Measurements from ENCODE around the gene KRTAP19-2.

DNA sequence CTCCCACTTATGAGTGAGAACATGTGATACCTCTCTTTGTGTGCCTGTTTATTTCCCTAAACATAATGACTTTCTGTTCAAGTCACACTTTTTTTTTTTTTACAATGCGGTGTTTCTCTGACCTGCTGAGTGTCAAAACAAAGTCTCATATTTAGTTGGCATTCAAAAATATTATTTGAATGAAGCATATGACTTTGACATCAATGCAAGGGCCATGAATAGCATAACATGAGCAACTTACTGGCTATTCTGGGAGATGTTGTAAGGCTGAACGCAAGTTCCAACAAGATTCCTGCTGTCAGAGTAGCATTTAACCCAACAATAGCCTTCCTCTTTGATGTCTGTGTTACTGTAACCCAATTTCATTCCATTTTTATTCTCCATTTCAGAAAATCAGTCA lies 5.1 kb downstream of the KRTAP19-2 start:
- TF ChIP-seq, protein P1, sequence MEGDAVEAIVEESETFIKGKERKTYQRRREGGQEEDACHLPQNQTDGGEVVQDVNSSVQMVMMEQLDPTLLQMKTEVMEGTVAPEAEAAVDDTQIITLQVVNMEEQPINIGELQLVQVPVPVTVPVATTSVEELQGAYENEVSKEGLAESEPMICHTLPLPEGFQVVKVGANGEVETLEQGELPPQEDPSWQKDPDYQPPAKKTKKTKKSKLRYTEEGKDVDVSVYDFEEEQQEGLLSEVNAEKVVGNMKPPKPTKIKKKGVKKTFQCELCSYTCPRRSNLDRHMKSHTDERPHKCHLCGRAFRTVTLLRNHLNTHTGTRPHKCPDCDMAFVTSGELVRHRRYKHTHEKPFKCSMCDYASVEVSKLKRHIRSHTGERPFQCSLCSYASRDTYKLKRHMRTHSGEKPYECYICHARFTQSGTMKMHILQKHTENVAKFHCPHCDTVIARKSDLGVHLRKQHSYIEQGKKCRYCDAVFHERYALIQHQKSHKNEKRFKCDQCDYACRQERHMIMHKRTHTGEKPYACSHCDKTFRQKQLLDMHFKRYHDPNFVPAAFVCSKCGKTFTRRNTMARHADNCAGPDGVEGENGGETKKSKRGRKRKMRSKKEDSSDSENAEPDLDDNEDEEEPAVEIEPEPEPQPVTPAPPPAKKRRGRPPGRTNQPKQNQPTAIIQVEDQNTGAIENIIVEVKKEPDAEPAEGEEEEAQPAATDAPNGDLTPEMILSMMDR (IDR thresholded peaks at IDR 0.05; ENCODE audit: low read depth, low read length, missing input control) = no peak
- TF ChIP-seq RXRA (IDR thresholded peaks at IDR 0.05) (no peak), HNF4A (conservative IDR thresholded peaks at IDR 0.05) (no peak), GABPA (IDR thresholded peaks at IDR 0.05 in 1 of 2, conservative IDR thresholded peaks at IDR 0.05 in 1 of 2) (no peak), TAF1 (conservative IDR thresholded peaks at IDR 0.05) (no peak)
- TF ChIP-seq, protein P2, sequence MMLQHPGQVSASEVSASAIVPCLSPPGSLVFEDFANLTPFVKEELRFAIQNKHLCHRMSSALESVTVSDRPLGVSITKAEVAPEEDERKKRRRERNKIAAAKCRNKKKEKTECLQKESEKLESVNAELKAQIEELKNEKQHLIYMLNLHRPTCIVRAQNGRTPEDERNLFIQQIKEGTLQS (IDR thresholded peaks at IDR 0.05) = no peak
- TF ChIP-seq, protein P3, sequence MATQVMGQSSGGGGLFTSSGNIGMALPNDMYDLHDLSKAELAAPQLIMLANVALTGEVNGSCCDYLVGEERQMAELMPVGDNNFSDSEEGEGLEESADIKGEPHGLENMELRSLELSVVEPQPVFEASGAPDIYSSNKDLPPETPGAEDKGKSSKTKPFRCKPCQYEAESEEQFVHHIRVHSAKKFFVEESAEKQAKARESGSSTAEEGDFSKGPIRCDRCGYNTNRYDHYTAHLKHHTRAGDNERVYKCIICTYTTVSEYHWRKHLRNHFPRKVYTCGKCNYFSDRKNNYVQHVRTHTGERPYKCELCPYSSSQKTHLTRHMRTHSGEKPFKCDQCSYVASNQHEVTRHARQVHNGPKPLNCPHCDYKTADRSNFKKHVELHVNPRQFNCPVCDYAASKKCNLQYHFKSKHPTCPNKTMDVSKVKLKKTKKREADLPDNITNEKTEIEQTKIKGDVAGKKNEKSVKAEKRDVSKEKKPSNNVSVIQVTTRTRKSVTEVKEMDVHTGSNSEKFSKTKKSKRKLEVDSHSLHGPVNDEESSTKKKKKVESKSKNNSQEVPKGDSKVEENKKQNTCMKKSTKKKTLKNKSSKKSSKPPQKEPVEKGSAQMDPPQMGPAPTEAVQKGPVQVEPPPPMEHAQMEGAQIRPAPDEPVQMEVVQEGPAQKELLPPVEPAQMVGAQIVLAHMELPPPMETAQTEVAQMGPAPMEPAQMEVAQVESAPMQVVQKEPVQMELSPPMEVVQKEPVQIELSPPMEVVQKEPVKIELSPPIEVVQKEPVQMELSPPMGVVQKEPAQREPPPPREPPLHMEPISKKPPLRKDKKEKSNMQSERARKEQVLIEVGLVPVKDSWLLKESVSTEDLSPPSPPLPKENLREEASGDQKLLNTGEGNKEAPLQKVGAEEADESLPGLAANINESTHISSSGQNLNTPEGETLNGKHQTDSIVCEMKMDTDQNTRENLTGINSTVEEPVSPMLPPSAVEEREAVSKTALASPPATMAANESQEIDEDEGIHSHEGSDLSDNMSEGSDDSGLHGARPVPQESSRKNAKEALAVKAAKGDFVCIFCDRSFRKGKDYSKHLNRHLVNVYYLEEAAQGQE (IDR thresholded peaks at IDR 0.05) = no peak

Measured in liver (tissue), 3 donors.